COLO829 (cell line): ENCODE measurements around the gene TPX2.

Experiments
- DNase-seq: peaks from one replicate; pipeline ENCODE4 v3.0.0; 2012; ENCODE audit warnings: low spot score

TPX2 gene

GRCh38 chr20:31759836-31760518, 20.9 kb downstream of the TPX2 start:
- no peak for DNase-seq

GRCh38 chr20:31760519-31761240, 21.6 kb downstream of the TPX2 start:
- DNase-seq: no peak

GRCh38 chr20:31764641-31765305, 25.7 kb downstream of the TPX2 start:
- DNase-seq: peak; percentile 77

DNA sequence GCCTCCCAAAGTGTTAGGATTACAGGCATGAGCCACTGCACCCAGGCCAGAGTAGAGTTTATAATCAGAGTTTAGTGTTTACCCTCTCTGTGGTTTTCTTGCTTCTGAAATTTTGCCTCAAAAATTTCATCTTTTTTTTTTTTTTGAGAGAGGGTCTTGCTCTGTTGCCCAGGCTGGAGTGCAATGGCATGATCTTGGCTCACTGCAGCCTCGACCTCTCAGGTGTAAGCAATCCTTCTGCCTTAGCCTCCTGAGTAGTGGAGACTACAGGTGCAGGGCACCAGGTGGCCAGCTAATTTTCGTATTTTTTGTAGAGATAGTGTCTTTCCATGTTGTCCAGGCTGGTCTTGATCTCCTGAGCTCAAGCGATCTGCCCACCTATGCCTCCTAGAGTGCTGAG, 28.7 kb downstream of the TPX2 start:
- no peak for DNase-seq

- DNase-seq: no peak
These were observed 30.6 kb downstream of the TPX2 start for GRCh38 chr20:31769681-31770080.

GRCh38 chr20:31770243-31770642, 31.2 kb downstream of the TPX2 start:
- no peak for DNase-seq

DNA sequence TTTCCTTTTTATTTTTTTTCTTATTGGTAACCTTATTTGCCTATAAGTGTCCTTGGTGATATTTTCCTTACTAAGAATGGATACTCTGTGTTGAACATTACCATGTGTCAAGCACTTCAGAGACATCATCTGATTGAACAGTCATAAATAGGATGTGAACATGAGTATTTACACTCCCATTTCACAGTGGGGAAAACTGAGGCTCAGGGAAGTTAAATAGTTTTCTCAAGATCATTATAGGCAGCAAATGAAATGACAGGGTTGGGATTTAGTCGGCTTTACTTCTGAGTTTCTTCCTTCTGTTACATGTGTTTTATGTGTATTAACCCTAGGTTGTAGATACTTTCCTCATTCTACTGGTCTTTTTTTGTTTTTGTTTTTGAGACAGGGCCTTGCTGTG, 35.3 kb downstream of the TPX2 start:
- no peak for DNase-seq

GRCh38 chr20:31780839-31781238, 41.7 kb downstream of the TPX2 start:
- DNase-seq: no peak

- no peak for DNase-seq
These were observed 42.9 kb downstream of the TPX2 start for GRCh38 chr20:31781945-31782344.

DNA sequence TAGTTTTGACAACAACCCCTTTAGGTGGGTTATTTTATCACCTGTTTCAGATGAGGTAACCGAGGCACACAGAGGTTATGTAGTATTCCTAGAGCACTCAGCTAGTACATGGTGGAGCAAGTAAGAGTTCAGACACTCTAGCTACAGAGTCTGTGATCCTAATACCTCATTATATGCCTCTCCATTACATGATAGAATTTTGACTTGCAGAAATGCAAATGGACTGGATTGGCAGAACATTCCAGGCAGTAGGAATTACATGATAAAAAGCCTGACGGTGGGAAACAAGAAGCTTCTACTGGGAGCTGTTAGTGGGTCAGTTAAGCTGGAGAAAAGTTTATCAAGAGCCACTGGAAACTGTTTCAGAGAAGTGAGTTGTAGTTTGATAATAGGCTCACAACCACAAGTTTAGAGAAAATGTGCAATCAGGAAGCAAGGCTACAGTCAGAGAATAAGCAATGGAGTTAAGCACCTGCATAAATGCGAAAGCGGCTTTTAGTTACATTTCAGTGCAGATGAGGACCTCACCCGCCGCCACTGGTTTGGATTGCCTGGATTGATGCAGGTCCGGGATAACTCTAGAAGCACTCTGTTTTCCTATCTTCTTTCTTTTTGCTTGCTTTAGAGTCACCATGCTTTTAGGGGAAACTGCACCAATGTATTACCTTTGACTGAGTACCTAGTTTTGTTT, 45.4 kb downstream of the TPX2 start:
- DNase-seq: no peak

DNA sequence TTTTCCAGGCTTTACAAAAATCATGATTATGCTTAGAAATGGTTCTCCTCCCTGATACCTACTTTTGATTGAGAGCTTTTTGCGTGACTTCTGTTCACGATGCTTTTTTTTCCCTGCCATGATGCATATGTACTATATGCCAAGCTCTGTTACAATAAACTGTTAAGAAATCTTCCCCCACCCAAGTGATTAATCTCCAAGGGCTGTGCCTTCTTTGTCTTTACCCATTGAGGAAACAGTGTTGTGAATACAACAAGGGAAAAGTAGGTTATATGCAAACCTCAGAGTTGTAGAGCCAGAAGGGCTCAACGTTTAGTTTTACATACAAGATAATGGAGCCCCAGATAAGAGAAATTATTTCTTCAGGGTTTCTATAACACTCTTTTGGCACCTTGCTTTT, 46.0 kb downstream of the TPX2 start:
- DNase-seq: no peak

- DNase-seq: no peak
These were observed 49.5 kb downstream of the TPX2 start for GRCh38 chr20:31788578-31788977.

DNA sequence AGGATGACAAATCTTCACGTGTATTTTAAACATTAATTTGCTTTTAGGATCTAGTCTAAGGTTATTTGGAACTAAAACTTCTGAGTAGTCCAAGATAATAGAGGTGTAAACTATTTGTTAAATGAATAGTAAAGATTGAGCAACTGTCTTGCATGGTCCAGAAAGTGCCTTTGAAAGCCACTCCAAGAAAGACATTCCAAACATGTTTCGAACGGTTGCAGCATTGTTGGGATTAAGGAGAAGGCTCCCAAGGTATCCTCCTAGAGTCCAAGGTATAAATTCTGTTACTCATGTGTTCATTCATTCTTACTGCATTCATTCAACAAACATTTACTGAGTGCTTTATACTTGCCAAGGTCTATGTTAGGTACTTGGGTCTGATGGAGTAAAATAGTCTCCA, 51.3 kb downstream of the TPX2 start:
- no peak for DNase-seq

DNA sequence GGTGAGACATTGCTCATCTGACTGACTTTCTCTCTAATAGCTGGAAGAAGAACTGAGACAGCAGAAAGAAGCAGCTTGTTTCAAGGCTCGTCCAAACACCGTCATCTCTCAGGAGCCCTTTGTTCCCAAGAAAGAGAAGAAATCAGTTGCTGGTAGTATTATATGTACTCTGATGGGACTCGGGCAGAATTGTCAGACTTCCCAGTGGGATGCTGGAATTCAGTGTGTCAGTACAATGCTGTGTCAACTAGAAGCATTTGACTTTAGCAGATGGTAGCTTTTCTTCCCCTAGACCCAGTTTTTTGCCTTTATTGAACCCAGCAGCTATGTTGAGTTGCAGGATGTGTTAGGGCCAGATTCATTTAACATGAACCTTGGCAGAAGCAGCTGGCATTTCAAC, 58.3 kb downstream of the TPX2 start:
- no peak for DNase-seq

DNA sequence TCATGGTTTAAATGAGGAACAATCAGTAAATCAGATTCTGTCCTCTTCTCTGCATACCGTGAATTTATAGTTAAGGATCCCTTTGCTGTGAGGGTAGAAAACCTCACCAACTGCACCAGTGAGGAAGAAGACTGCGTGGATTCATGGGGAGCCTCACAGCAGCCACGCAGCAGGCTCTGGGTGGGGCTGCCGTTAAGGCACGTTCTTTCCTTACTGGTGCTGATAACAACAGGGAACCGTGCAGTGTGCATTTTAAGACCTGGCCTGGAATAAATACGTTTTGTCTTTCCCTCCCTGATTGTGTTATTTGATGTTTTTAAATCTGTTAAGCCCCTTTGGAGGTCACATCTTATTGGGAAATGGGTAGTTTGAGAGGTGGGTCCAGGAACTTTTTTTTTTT, 62.4 kb downstream of the TPX2 start:
- DNase-seq: no peak

DNA sequence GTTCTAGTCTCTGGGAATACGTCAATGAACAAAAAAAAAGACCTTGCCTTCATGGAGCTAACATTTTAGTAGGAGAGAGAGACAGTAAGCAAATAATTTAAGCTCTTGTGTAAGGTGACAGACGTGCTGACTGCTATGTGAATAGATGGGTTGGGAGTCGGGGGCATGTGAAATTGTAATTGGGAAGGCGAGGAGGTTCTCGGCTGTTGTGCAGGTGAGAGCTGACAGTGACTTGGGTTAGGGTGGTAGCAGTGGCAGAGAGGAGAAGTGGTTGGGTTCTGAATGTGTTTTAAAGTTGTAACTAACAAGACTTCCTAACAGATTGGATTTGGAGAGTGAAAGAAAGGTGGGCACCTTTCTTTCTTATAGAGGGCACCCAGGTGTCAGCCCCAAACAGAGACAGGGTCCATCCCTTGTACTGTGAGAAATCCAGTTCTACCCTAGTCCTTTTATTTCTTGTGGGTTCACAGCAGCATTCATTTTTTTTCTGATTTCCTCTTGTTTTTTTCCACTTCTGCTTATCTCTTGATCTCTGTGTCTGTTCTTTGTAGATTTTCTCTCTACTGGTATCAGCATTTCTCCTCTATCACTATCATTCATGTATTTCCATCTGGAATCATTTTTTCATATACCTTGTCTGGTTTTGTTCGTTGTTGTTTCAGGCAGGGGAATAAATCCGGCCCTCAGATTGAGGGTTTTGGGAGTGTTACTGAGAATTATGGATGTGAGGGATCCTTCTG, 64.6 kb downstream of the TPX2 start:
- DNase-seq: no peak

DNA sequence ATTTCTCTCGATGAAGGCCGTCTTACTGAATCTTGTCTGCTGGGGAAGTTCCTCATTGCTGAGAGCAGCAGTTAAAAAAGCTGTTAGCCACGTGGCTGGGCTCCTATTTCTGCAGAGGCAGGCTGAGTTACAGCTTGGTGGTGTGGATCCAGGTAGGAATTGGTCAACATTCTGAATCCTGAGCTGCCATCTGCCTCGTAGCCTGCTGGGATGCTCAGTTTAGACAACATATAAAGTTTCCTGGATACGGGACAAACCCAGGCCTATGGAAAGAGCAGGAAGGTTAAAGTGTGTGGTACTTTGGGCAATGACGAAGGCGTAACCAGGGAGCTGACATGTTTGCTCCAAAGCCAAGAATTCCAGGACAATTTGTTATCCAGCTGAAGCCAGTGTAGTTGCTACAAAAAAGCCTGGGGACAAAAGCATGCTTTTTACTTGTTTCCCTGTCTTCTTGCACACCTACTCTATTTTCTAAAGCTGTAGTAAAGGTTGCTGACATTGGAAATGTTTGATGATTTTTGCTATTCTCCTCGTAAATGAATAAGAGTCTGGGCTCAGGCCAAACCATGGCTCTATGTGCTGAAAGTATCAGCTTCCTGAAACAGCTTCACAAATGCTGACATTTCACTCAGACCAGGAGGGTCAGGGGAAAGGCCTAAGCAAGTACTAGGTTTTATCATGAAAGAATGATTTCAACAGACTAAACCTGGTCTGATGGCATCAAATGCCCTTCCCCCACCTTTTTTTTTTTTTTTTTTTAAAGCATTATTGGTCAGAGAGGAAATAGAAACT, 67.7 kb downstream of the TPX2 start:
- no peak for DNase-seq

- no peak for DNase-seq
These were observed 69.4 kb downstream of the TPX2 start for GRCh38 chr20:31808481-31808880.

DNA sequence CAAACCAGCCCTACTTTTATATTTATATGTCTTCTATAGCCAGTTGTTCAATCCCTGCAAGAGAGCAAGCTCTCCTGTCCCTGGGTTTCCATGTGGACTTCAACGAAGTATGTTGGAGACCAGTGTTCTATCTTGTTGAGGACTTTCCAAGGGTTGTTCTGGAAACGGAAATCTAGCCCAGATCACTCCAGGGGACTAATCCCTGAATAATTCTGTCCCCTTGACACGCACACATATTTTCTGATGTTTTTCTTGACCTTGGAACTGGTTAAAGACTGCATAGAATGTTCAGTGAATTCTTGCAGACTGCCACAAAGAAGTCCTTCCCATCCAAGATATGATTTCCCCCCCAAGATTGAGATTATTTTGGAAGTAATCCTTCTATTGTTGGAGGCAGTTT, 70.6 kb downstream of the TPX2 start:
- DNase-seq: no peak

- no peak for DNase-seq
These were observed 72.1 kb downstream of the TPX2 start for GRCh38 chr20:31811198-31811597.
